HepG2 (cell line): ENCODE measurements around the gene OSGIN1. TPM values are rescaled to one million over a fixed set of nuclear protein-coding genes. Genes with fewer than 3 reads are reported as not detected.

ENCODE experiments used
- ATAC-seq: fragments of 200-7000 bp; cut with Tn5 transposase; 3 replicates; pipeline ENCODE4 v1.9.1; 2020; ENCODE audit warnings: mild to moderate bottlenecking, moderate library complexity
- BruUV-seq: library from RNA; stranded (reverse); fragments of 400-500 nt; replicated peaks from 2 replicates; lab custom pipeline; 2021; lab: Mats Ljungman, UMichigan
- CTCF ChIA-PET: fragments of 300-600 bp; formaldehyde crosslinking; extraction: SDS; loops from one replicate; lab custom pipeline; 2021; ENCODE audit warnings: low total read pairs, inconsistent platforms, low intra/inter-chr PET ratio; lab: Yijun Ruan, JAX
- POLR2A ChIA-PET: fragments of 350-600 bp; sonication (Branson Sonifier 250); formaldehyde crosslinking; loops from one replicate; lab custom pipeline; 2020; ENCODE audit warnings: antibody characterized with exemption, inconsistent platforms; lab: Yijun Ruan, JAX
- DNase-seq: peaks from one replicate; pipeline ENCODE4 v3.0.0-alpha.2; 2015; ENCODE audit warnings: low spot score
- FAIRE-seq: peaks from 3 replicates; lab custom pipeline; 2011; peaks lifted over from hg19 to GRCh38; lab: Jason Lieb, UNC
- H2AFZ ChIP-seq: one replicate; pipeline ENCODE4 v1.6.1; 2011; ENCODE audit warnings: low read length, inconsistent platforms
- H3K27ac ChIP-seq: fragments of 300-600 bp; 3 replicates; pipeline ENCODE4 v1.8.0; 2011; ENCODE audit warnings: mixed run types, mild to moderate bottlenecking, mixed read lengths, low read length, inconsistent platforms; ENCODE audit not compliant: insufficient read depth; ENCODE audit errors: extremely low read length
- H3K27me3 ChIP-seq, 2 experiments: fragments of 200-600 bp in 1 of 2; 2 replicates in 1 of 2; 3 replicates in 1 of 2; pipeline versions ENCODE4 v1.6.0 to v1.8.0; 2011; ENCODE audit warnings: low read length in 2 of 2, mild to moderate bottlenecking in 2 of 2, moderate library complexity in 2 of 2, inconsistent platforms in 1 of 2; ENCODE audit not compliant: insufficient read depth in 2 of 2, control insufficient read depth in 1 of 2
- H3K36me3 ChIP-seq, 2 experiments: fragments of 200-600 bp in 1 of 2; replicated peaks in 1 of 2; 2 replicates in 1 of 2; 3 replicates in 1 of 2; pipeline versions ENCODE4 v1.5.1 to v1.8.0; 2011; ENCODE audit warnings: low read length in 2 of 2, inconsistent platforms in 1 of 2; ENCODE audit not compliant: insufficient read depth in 2 of 2, control insufficient read depth in 1 of 2
- H3K4me1 ChIP-seq: 2 replicates; pipeline ENCODE4 v1.5.1; 2012; ENCODE audit warnings: low read length, inconsistent platforms; ENCODE audit not compliant: insufficient read depth
- H3K4me2 ChIP-seq: 2 replicates; pipeline ENCODE4 v1.6.0; 2011; ENCODE audit warnings: low read depth, low read length, inconsistent platforms
- H3K4me3 ChIP-seq, 3 experiments: fragments of 200-600 bp in 1 of 3; sonication (generic), shearing (Covaris generic) in 1 of 3; replicated peaks in 1 of 3; 2 replicates each; pipeline ENCODE4 v1.5.1; 2011 to 2016; ENCODE audit warnings: low read length in 3 of 3, inconsistent platforms in 2 of 3, low read depth in 2 of 3, mild to moderate bottlenecking in 2 of 3, control low read depth in 1 of 3, mixed read lengths in 1 of 3; ENCODE audit not compliant: insufficient read depth in 1 of 3
- H3K79me2 ChIP-seq: one replicate; pipeline ENCODE4 v1.6.1; 2011; ENCODE audit warnings: low read length, inconsistent platforms; ENCODE audit not compliant: insufficient read depth
- H3K9ac ChIP-seq: 2 replicates; pipeline ENCODE4 v1.6.0; 2011; ENCODE audit warnings: mild to moderate bottlenecking, low read depth, low read length, inconsistent platforms; ENCODE audit not compliant: insufficient read depth
- H3K9me3 ChIP-seq: 2 replicates; pipeline ENCODE4 v1.5.1; 2012; ENCODE audit warnings: mild to moderate bottlenecking, low read length
- H4K20me1 ChIP-seq: 2 replicates; pipeline ENCODE4 v1.6.0; 2011; ENCODE audit warnings: inconsistent platforms, mild to moderate bottlenecking, low read length, moderate library complexity; ENCODE audit not compliant: insufficient read depth
- CAMTA2 ChIP-seq: sonication (generic); formaldehyde crosslinking; IDR thresholded peaks from 2 replicates; pipeline ENCODE4 v1.4.0; 2020; ENCODE audit warnings: mild to moderate bottlenecking, missing genetic modification reagents, borderline replicate concordance
- CSRNP2 ChIP-seq: sonication (generic); formaldehyde crosslinking; conservative IDR thresholded peaks from 2 replicates; pipeline ENCODE4 v1.8.0; 2022; ENCODE audit warnings: low read depth, missing genetic modification reagents
- GATAD1 ChIP-seq: IDR thresholded peaks from 2 replicates; pipeline ENCODE4 v1.6.1; 2016; ENCODE audit warnings: missing genetic modification reagents, missing compliant biosample characterization
- KIAA2018 ChIP-seq: sonication (generic); formaldehyde crosslinking; IDR thresholded peaks from 2 replicates; pipeline ENCODE4 v1.5.0; 2020; ENCODE audit warnings: mild to moderate bottlenecking, missing genetic modification reagents, borderline replicate concordance
- MXD1 ChIP-seq: sonication (generic); formaldehyde crosslinking; IDR thresholded peaks from 2 replicates; pipeline ENCODE4 v1.4.0; 2020; ENCODE audit warnings: mild to moderate bottlenecking, missing genetic modification reagents
- PBX2 ChIP-seq: IDR thresholded peaks from 2 replicates; pipeline ENCODE4 v1.6.1; 2016; ENCODE audit warnings: control low read depth
- SP2 ChIP-seq: sonication (generic); formaldehyde crosslinking; IDR thresholded peaks from 2 replicates; pipeline ENCODE4 v1.5.1; 2020; ENCODE audit warnings: mild to moderate bottlenecking, missing genetic modification reagents
- ZNF335 ChIP-seq: sonication (generic); formaldehyde crosslinking; IDR thresholded peaks from 2 replicates; pipeline ENCODE4 v1.4.0; 2020; ENCODE audit warnings: missing genetic modification reagents
- ZNF414 ChIP-seq: sonication (generic); formaldehyde crosslinking; IDR thresholded peaks from 2 replicates; pipeline ENCODE4 v1.5.0; 2020; ENCODE audit warnings: missing genetic modification reagents
- ZNF552 ChIP-seq: sonication (generic); formaldehyde crosslinking; IDR thresholded peaks from 2 replicates; pipeline ENCODE4 v1.9.0; 2022; ENCODE audit warnings: missing genetic modification reagents, mild to moderate bottlenecking, borderline replicate concordance
- WGBS: methylation state at CpG from one replicate; pipeline ENCODE4 v1.1.6; 2017; ENCODE audit warnings: low lambda C conversion rate; 5-methylcytosine and 5-hydroxymethylcytosine counted together
- in situ Hi-C: cut with HindIII; loops from 2 replicates; pipeline ENCODE4 v1.10.0; 2017; ENCODE audit warnings: low pct_unique_long_range_greater_than_20kb; ENCODE audit not compliant: extremely low pct_ligation_motif_present
- intact Hi-C: fragments of 100-400 bp; cut with micrococcal nuclease; formaldehyde crosslinking; loops from one replicate; pipeline ENCODE4 v1.10.0; 2022; ENCODE audit not compliant: unreplicated experiment
- polyA plus RNA-seq, 8 experiments: library from polyadenylated mRNA; depleted of rRNA in 3 of 8; stranded (reverse) in 7 of 8; unstranded in 1 of 8; fragments of >200 nt; fragmentation: Illumina TruSeq in 4 of 8; extraction: Trizol in 4 of 8; gene quantifications; 2 replicates each; pipeline versions ENCODE4 v1.2.1 to v1.2.3, GENCODE V29; 2011 to 2016; ENCODE audit warnings: low read depth in 4 of 8, missing spikeins in 1 of 8, mixed read lengths in 1 of 8; ENCODE audit not compliant: insufficient read depth in 1 of 8
- total RNA-seq, 5 experiments: library from RNA; depleted of rRNA; stranded (reverse); fragments of >200 nt; fragmentation: Illumina TruSeq; extraction: Trizol; gene quantifications; 2 replicates each; pipeline ENCODE4 v1.2.3, GENCODE V29; 2016; ENCODE audit warnings: low read depth in 1 of 5

OSGIN1 gene
- total and polyA plus RNA-seq, 2 of the 13 experiments (the other 11 are each of a cell fraction or from before 2014, with no cell fraction given): 20.5 to 27.1 TPM

- ATAC-seq: peak; percentile 58
- ChIA-PET POLR2A (interaction anchor here (1.0 to 1.3 kb wide), 3 partner anchors 8 to 16 kb away, joined by 4 to 9 read pairs (median 5); partner anchors contain the start of gene OSGIN1), CTCF (no interaction called here)
- no peak overlapping the region for H3K27ac ChIP-seq
- DNase-seq: peak; percentile 62
- H3K27me3 ChIP-seq: peaks cover 8 to 54% of the 10 kb centered on the region in 2 experiments; a peak in 3 of 5 replicates
- WGBS: 27% methylated on average over 18 of the region's 18 CpGs
- no peaks in the 10 kb centered on the region for H3K9me3 ChIP-seq
- in situ Hi-C loops: no loop called here
- no peak for FAIRE-seq
- no TSS peak for BruUV-seq
- no peak overlapping the region for H3K4me3 ChIP-seq
- peaks cover 67% of the 10 kb centered on the region for H3K4me1 ChIP-seq
- H4K20me1 ChIP-seq: no peaks in the 10 kb centered on the region
- intact Hi-C loops: no loop called here
- no peak overlapping the region for H3K9ac ChIP-seq
- no peaks in the 10 kb centered on the region for H3K36me3 ChIP-seq
- H2AFZ ChIP-seq: no peak overlapping the region
- H3K79me2 ChIP-seq: no peaks in the 10 kb centered on the region
- no peak overlapping the region for H3K4me2 ChIP-seq
- TF ChIP-seq CAMTA2 (no peak), KIAA2018 (CRISPR knock-in tag) (no peak), ZNF552 (CRISPR knock-in tag) (no peak), ZNF414 (CRISPR knock-in tag) (no peak), CSRNP2 (CRISPR knock-in tag) (no peak), MXD1 (CRISPR knock-in tag) (no peak), ZNF335 (CRISPR knock-in tag) (no peak), PBX2 (CRISPR knock-in tag) (no peak), GATAD1 (no peak), SP2 (peak; percentile 30; the same call in 1 of the 2 replicates)
Observed at GRCh38 chr16:83937922-83938885, 14.8 kb upstream of the OSGIN1 start.
